Thyroid gland (tissue), 4 donors: ENCODE data around the gene ATP6V0C. TPM values are rescaled to one million over a fixed set of nuclear protein-coding genes. Genes with fewer than 3 reads are reported as not detected.

ENCODE experiments used
- DNase-seq, 2 donors: peaks; one replicate each; pipeline ENCODE4 v3.0.0-alpha.2; 2019
- H3K27ac ChIP-seq, 3 donors: fragments of 200-600 bp; sonication (generic); 1 replicate in 2 of 3; 2 replicates in 1 of 3; pipeline ENCODE4 v1.5.1; 2016 to 2019; ENCODE audit warnings: mild to moderate bottlenecking in 1 of 3, moderate library complexity in 1 of 3
- H3K27me3 ChIP-seq: fragments of 200-600 bp; sonication (generic); one replicate; pipeline ENCODE4 v1.5.1; 2019
- H3K36me3 ChIP-seq, 2 donors: fragments of 200-600 bp; sonication (generic); one replicate each; pipeline ENCODE4 v1.5.1; 2016 to 2019
- H3K4me1 ChIP-seq, 2 donors: fragments of 200-600 bp; sonication (generic); one replicate each; pipeline ENCODE4 v1.5.1; 2017 to 2019
- H3K4me3 ChIP-seq, 3 donors: fragments of 200-600 bp; sonication (generic); replicated peaks in 1 of 3; 1 replicate in 2 of 3; 2 replicates in 1 of 3; pipeline ENCODE4 v1.5.1; 2016; ENCODE audit warnings: mild to moderate bottlenecking in 1 of 3
- H3K9me3 ChIP-seq: fragments of 200-600 bp; sonication (generic); one replicate; pipeline ENCODE4 v1.5.1; 2017
- CTCF ChIP-seq, 6 experiments: fragments of 200-600 bp in 3 of 6; fragments of 450-650 bp in 3 of 6; sonication (generic) in 3 of 6; IDR thresholded peaks; one replicate each; pipeline ENCODE4 v1.5.1; 2016 to 2019; ENCODE audit warnings: antibody characterized with exemption in 6 of 6, mild to moderate bottlenecking in 2 of 6, inconsistent platforms in 1 of 6, moderate library complexity in 1 of 6
- POLR2A ChIP-seq, 2 donors: fragments of 450-650 bp; IDR thresholded peaks; one replicate each; pipeline ENCODE4 v1.6.1; 2017; ENCODE audit warnings: antibody characterized with exemption in 2 of 2, mild to moderate bottlenecking in 2 of 2, moderate library complexity in 1 of 2
- WGBS, 2 donors: methylation state at CpG; one replicate each; pipeline ENCODE4 v1.1.5; 2017; 5-methylcytosine and 5-hydroxymethylcytosine counted together
- intact Hi-C: fragments of 100-400 bp; cut with DNase I; formaldehyde crosslinking; loops from one replicate; pipeline ENCODE4 v1.15.1; 2023
- total RNA-seq, 4 donors: library from RNA; depleted of rRNA; stranded (reverse); fragments of >200 nt; gene quantifications; one replicate each; pipeline ENCODE4 v1.2.3, GENCODE V29; 2016

Gene ATP6V0C
- total RNA-seq, 4 donors from 2014 or later, result 33.1 to 62.1 (median 36.3) TPM

- peak; percentile 44 to 55 for DNase-seq
- TF ChIP-seq CTCF (IDR thresholded peaks at IDR 0.05), result no peak
- Histone ChIP-seq H3K27ac (peak overlapping the region; percentile 41 to 54 (median 45)), H3K36me3 (no peaks in the 10 kb centered on the region), H3K4me1 (peaks cover 38 to 69% of the 10 kb centered on the region in 2 donors), H3K9me3 (no peaks in the 10 kb centered on the region), H3K4me3 (no peak overlapping the region), H3K27me3 (no peaks in the 10 kb centered on the region)
- intact Hi-C loops, result no loop called here
- 68 to 78% methylated on average over 16 of the region's 16 CpGs for WGBS, 2 donors
These were observed 29.5 kb upstream of the ATP6V0C start for GRCh38 chr16:2483939-2484897.

GRCh38 chr16:2484898-2485508, 28.7 kb upstream of the ATP6V0C start:
- no peak for TF ChIP-seq POLR2A (IDR thresholded peaks at IDR 0.05)
- TF ChIP-seq CTCF (IDR thresholded peaks at IDR 0.05), result no peak
- H3K36me3 ChIP-seq, result no peaks in the 10 kb centered on the region
- no peaks in the 10 kb centered on the region for H3K27me3 ChIP-seq
- H3K27ac ChIP-seq, result peak overlapping the region; percentile 41 to 54 (median 45)
- no peak overlapping the region for H3K4me3 ChIP-seq
- H3K9me3 ChIP-seq, result no peaks in the 10 kb centered on the region
- H3K4me1 ChIP-seq, result peaks cover 38 to 69% of the 10 kb centered on the region in 2 donors
- WGBS, 2 donors, result 87 to 89% methylated on average over 13 of the region's 13 CpGs
- intact Hi-C loops, result no loop called here
- no peak for DNase-seq

GRCh38 chr16:2485811-2486507, 27.8 kb upstream of the ATP6V0C start:
- H3K27me3 ChIP-seq, result no peaks in the 10 kb centered on the region
- H3K27ac ChIP-seq, result peak overlapping the region in 1 of 3 donors; percentile 71
- H3K4me1 ChIP-seq, result peaks cover 42 to 73% of the 10 kb centered on the region in 2 donors
- no peak for DNase-seq
- no peaks in the 10 kb centered on the region for H3K36me3 ChIP-seq
- no peak overlapping the region for H3K4me3 ChIP-seq
- TF ChIP-seq POLR2A (IDR thresholded peaks at IDR 0.05), result no peak
- no peak for TF ChIP-seq CTCF (IDR thresholded peaks at IDR 0.05)
- no peaks in the 10 kb centered on the region for H3K9me3 ChIP-seq
- intact Hi-C loops, result no loop called here
- 86 to 87% methylated on average over 26 to 33 of the region's 33 CpGs for WGBS, 2 donors

- Histone ChIP-seq H3K27me3 (no peaks in the 10 kb centered on the region), H3K27ac (peak overlapping the region; percentile 29 to 71 (median 50)), H3K36me3 (no peaks in the 10 kb centered on the region), H3K9me3 (no peaks in the 10 kb centered on the region), H3K4me3 (no peak overlapping the region), H3K4me1 (peaks cover 43 to 71% of the 10 kb centered on the region in 2 donors)
- intact Hi-C loops, result no loop called here
- DNase-seq, result peak; percentile 91 to 93
- 55 to 58% methylated on average over 27 to 29 of the region's 29 CpGs for WGBS, 2 donors
- peak in 1 of 2 donors; percentile 16 for TF ChIP-seq POLR2A (IDR thresholded peaks at IDR 0.05)
- peak in 4 of 6 experiments; percentile 55 to 76 (median 65) for TF ChIP-seq CTCF (IDR thresholded peaks at IDR 0.05)
These were observed 26.9 kb upstream of the ATP6V0C start for GRCh38 chr16:2486645-2487516.
